ENCODE measurements around the gene SLC47A1.
"Not testable (repeated sequence)": the region's sequence is repeated elsewhere in the genome, so short reads cannot be mapped to it uniquely, and the experiment has no call there.

Gene SLC47A1

DNA sequence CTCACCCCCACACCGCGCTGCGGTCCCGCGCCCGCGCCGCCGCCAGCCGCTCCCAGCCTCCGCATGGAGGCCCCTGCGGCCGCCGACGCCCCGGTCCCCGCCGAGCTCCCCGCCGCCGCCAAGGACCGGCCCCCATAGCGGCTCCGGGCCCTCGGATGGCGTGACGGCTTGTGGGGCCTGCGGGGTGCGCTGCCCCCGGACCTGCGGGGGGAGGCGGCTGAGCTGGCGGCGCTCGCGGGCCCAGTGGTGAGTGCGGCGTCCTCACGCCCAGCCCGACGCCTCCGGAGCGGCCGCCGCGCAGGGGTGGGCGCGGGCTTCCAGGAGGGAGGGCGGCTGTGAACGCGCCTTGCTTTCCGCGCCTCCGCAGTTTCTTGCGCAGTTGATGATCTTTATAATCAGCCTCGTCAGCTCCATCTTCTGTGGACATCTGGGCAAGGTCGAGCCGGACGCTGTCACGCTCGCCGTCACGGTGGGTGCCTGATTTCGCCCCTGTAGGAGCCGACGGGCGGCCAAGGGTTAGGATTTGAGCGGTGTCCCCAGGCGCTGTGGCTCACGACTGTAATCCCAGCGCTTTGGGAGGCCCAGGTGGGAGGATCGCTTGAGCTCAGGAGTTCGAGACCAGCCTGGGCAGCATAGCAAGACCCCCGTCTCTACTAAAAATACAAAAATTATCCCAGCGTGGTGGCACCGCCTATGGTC, 46.4 kb downstream of the SLC47A1 start:
- H3K4me3 ChIP-seq (ENCODE audit: low read length) = no peak overlapping the region

DNA sequence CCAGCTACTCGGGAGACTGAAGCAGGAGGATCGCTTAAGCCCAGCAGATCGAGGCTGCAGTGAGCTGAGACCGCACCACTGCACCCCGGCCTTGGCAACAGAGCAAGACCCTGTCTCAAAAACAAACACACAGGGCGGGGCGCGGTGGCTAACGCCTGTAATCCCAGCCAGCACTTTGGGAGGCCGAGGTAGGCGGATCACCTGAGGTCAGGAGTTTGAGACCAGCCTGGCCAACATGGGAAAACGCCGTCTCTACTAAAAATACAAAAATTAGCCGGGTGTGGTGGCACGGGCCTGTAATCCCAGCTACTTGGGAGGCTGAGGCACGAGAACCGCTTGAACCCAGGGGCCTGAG, 46.9 kb downstream of the SLC47A1 start:
- H3K4me3 ChIP-seq (ENCODE audit: low read length); DNase-seq (ENCODE audit: low read depth, low spot score): not testable (repeated sequence)

More for the DNA sequence above, 46.4 kb downstream of the SLC47A1 start:
- no peak for DNase-seq (ENCODE audit: low read depth, low spot score)

DNA sequence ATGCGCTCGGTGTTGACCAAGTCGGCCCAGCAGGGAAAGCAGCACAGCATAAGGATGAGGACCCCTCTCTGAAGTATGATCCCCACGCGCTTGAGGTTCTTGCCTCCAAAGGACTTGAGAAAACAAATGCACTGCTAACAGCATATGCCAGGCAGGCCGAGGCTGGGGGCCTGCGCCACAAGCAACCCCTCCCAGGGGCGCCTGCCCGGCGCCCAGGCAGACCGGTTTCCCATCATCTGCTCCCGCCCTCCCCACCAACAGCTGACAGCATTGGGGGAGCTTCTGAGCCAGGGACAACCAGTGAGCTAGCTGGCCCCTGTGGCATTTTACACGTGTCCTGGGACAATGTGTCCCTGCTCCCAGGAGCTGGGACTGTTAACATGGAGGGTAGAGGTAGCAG, 48.5 kb downstream of the SLC47A1 start:
- H3K4me3 ChIP-seq (ENCODE audit: low read length); DNase-seq (ENCODE audit: low read depth, low spot score): not testable (repeated sequence)

DNA sequence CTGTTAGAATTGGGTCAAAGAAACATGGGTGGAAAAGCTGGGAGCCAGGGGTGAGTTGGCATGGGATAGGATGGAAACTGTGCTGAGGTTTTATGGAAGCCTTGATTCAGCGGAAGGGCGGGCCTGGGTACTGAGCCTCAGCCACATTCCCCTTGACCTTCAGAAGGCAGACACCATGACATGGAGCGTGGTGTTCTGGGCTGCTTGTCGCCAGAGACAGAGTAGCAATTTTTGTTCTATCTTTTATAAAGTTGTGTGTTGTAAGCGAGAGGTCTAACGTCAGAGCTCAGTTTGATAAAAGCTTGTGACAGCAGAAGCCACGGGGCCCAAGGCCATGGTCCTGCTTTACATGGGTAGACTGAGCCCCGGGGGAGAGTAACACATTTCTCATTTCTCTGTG, 50.2 kb downstream of the SLC47A1 start:
- DNase-seq (ENCODE audit: low read depth, low spot score) = no peak
- H3K4me3 ChIP-seq (ENCODE audit: low read length) = no peak overlapping the region

DNA sequence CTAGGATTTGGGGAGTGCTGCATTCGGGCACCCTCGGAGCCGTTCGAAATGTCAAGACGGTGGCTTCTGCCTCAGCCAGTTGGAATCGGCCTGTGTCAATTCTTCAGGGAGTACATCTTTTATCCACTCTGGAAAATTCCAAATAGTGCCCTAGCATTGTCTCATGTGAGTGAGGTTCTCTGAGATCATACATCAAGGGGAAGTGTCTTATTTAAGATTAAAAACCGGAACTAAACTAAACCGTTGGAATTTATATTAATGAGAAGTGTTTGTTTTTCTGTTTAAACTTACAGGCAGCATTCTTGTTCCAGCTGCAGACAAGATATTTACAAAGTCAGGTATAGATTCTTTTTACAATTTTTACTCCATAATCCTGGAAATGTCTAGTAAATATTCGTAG, 56.8 kb downstream of the SLC47A1 start:
- DNase-seq (ENCODE audit: low read depth, low spot score) = no peak

DNA sequence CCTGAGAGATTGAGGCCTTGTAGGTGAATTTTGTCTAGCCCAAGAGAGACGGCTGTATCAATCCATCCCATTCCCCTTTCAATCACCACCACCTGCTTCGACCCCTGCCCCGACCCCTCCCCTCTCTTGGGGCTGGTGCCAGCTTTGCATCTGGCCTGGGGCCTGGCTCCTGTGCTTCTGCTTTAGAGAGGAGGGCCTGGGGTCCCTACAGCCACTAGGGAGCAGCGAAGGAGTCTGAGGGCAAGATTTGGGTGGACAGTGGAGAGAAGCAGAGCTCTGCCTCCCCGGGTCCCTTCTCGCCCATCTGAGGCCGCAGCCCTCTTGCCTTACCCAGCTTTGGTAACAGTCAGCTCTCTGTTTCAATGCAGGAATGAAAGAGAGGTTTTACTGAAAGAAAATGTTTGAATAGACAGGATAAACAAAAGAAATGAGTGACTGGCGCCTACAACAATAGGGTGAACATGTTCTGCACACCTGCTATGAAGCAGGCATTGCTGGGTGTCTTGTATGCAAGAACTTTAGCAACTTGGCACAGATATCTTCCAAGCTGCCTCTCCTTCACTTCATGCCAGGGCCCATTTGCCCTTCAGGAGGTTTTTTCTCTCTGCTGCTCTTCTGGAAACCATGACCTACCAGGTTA, 57.4 kb downstream of the SLC47A1 start:
- H3K4me3 ChIP-seq (ENCODE audit: low read length) = no peak overlapping the region
- no peak for DNase-seq (ENCODE audit: low read depth, low spot score)

More for the DNA sequence above, 56.8 kb downstream of the SLC47A1 start:
- no peak overlapping the region for H3K4me3 ChIP-seq (ENCODE audit: low read length)

DNA sequence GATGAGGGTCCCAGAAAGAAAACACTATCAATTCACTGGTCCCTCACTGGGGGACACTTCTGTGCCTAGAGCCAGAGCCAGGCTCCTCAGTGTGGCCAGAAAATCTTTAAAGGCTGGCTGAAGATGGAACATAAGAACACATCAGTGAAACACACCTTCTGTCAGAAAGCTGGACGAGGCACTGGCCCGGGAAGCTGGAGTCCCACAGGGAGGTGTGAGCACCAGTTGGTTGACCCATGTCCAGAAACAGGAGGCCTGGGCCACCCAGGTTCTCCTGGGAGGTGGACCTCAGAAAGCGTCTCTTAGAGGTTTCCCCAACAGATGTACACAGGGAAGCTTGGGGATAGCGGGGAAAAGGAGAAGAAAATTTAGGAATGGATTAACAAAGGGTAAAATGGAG, 58.7 kb downstream of the SLC47A1 start:
- no peak overlapping the region for H3K4me3 ChIP-seq (ENCODE audit: low read length)
- no peak for DNase-seq (ENCODE audit: low read depth, low spot score)

DNA sequence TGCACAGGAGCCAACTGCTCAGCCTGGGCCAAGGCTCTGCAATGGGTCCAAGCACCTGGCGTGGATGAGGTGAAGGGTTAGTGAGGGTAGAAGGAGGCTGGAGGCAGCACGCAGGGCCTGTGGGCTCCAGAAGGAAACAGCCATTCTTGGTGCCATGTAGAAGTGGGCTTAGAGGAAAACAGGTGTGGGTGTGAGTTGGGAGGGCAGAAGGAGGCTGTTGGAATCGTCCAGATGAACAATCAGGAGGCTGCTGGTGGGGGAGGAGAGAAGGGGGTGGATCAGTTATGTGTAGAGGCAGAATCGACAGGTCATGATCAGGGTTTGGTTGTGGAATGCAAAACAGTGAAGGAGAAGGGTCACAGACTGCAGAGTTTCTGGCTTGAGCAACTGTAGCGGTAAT, 63.2 kb downstream of the SLC47A1 start:
- no peak overlapping the region for H3K4me3 ChIP-seq (ENCODE audit: low read length)
- no peak for DNase-seq (ENCODE audit: low read depth, low spot score)

DNA sequence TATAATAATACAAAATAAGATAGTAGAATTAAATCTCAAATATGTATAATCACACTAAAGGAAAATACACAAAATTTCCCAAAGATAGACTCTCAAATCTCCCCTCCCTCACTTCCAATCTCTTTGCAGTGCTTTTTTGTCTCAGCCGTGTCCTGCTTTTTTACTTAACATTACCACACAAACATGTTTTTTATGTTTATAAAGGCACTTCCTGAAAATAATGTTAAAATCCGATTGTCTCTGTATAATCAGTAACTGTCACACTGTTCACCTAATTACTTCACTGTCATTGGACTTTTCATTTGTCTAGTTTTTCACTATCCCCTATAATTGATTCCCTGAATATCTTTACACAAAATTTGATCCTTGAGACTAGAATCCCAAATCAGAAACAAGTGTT, 76.7 kb downstream of the SLC47A1 start:
- H3K4me3 ChIP-seq (ENCODE audit: low read length) = no peak overlapping the region
- DNase-seq (ENCODE audit: low read depth, low spot score) = no peak

DNA sequence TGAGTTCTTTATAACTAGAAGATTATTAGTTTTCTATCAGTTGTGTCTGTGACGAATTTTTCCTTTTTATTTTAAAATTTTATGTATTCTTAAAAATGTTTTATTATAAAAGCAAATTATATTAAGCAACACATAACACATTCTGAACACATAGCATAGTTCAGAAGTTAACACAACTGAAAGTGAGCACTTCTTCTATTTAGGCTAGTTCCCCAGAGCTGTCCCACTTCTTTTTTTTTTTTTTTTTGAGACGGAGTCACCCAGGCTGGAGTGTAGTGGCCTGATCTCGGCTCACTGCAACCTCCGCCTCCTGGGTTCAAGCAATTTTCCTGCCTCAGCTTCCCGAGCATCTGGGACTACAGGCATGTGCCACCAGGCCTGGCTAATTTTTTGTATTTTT, 77.2 kb downstream of the SLC47A1 start:
- DNase-seq (ENCODE audit: low read depth, low spot score) = no peak
- no peak overlapping the region for H3K4me3 ChIP-seq (ENCODE audit: low read length)

DNA sequence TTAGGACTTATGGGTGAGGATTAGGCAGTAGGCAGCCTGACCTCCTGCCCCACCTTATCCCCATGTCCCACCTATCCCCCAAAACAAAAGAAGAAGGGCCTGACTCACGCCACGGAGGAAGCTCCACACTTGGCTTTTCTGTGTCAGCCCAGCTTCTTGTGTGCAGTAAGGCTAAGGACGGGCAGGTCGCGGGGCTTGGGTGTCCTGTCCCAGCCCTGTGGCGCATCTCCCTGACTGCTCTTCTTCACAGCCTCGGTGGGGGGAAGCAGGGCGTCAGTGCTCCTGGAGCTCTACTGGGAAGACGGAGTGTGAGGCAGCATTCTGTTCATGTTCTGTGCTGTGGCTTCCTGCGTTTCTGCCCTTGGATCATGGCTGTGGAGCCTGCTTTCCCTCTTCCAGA, 80.3 kb downstream of the SLC47A1 start:
- no peak for DNase-seq (ENCODE audit: low read depth, low spot score)

DNA sequence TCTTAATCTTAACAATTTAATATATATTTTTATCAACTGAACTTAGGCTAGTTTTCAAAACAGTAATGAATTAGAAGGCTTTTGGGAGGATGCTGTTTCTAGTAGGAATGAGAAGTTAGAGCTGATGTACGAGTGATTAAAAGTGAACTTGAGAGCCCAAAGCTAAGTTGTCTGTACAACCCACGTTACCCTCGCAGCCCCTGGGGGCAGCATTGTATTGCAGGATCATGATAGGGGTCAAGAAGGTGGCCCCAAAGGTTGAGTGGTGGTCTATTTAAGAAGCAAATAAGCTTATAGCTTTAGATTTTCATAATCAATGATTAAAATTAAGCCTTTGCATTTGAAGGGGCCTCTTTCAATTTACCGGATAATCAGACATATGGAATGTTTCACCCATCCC, 81.2 kb downstream of the SLC47A1 start:
- DNase-seq (ENCODE audit: low read depth, low spot score) = no peak
- no peak overlapping the region for H3K4me3 ChIP-seq (ENCODE audit: low read length)

More for the DNA sequence above, 80.3 kb downstream of the SLC47A1 start:
- H3K4me3 ChIP-seq (ENCODE audit: low read length) = no peak overlapping the region

DNA sequence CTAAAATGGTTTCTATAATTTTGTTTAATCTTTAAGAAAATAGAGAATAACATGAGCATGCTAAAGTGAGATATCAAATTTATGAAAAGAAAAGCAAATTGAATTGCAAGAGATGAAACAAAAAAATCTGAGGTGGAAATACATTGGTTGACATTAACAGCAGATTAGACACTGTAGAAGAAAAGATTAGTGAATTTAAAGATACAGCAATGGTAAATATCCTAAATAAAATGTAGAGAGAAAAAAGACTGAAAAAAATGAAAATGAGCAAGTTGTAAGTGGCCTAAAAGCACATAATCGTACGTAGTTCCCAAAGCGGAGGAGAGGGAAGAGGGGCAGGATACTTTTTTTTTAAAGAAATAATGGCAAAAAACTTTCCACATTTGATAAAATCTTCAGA, 84.4 kb downstream of the SLC47A1 start:
- no peak overlapping the region for H3K4me3 ChIP-seq (ENCODE audit: low read length)
- no peak for DNase-seq (ENCODE audit: low read depth, low spot score)

DNA sequence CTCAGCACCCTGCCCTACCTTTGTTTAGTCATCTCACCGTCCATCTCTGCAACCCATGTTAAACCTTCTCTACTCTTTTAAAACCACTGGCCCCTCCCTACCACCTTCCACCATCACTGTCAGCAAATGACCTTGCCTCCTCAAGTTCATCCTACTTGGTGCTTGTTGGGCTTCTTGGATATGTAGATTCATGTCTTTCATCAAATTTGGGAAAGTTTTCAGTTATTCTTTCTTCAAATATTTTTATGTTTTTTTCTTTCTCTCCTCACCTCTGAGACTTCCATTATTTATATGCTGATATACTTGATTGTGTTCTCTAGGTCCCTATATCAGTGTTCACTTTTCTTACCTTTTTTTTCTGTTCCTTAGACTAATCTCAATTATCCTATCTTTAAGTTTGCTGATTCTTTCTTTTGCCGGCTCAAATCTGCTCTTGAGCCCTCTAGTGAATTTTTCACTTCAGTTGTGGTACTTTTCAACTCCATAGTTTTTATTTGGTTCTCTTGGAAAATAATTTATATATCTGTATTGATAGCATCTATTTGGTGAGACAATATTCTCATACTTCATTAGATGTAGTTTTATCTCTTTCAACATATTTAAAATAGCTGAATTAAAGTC, 86.2 kb downstream of the SLC47A1 start:
- DNase-seq (ENCODE audit: low read depth, low spot score) = no peak
- H3K4me3 ChIP-seq (ENCODE audit: low read length) = no peak overlapping the region

DNA sequence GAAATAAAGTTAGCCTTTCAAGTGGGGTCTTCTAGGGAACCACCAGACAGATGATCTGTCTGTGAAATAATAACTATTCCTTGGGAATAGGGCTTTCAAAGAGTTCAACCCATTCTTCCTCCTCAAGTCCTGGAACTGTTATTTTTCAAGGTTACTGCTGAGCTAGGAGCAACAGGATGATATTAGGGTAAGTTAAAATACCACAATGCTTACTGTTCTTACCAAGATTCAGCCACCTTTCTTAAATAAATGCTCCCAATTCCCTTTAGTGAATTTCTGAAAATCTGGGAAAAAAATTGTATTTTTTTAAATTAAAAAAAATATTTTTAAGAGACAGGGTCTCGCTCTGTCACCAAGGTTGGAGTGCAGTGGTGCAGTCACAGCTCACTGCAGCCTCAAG, 88.0 kb downstream of the SLC47A1 start:
- no peak for DNase-seq (ENCODE audit: low read depth, low spot score)
- H3K4me3 ChIP-seq (ENCODE audit: low read length) = no peak overlapping the region

DNA sequence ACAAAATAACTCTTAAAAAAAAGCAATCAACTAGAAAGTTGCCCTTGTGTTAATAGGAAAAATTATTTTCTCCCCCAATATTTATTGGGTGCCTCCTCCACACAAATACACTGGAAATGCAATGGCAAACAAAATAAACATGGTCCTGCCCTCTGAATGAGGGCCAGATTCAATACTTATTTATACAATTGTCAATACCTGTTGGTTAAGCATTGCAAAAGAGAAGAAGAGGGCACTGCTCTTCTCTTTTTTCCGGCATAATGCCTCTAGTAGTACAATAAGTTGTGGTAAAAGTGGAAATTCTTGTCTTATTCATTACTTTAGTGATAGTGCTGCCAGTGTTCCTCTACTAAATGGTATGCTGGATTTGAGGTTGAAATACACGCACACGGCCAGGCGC, 92.4 kb downstream of the SLC47A1 start:
- H3K4me3 ChIP-seq (ENCODE audit: low read length) = no peak overlapping the region
- DNase-seq (ENCODE audit: low read depth, low spot score) = no peak
